Activated CD8-positive, alpha-beta T cell treated with anti-CD3 and anti-CD28 coated beads for 36 hours (primary cell): ENCODE data around the gene SCAF1. TPM values are rescaled to one million over a fixed set of nuclear protein-coding genes. Genes with fewer than 3 reads are reported as not detected.

Source experiments
- ATAC-seq: fragments of 200-7000 bp; cut with Tn5 transposase; one replicate; pipeline ENCODE4 v1.10.0; 2021; ENCODE audit warnings: mild to moderate bottlenecking, moderate library complexity
- CTCF ChIA-PET: fragments of 350-600 bp; sonication (Branson Sonifier 250); formaldehyde crosslinking; loops from one replicate; lab custom pipeline; 2021; ENCODE audit warnings: antibody characterized with exemption; lab: Charles Lee
- POLR2A ChIA-PET: fragments of 350-600 bp; sonication (Branson Sonifier 250); formaldehyde crosslinking; loops from one replicate; lab custom pipeline; 2021; ENCODE audit warnings: antibody characterized with exemption; lab: Charles Lee
- DNase-seq: peaks from one replicate; pipeline ENCODE4 v3.0.0-alpha.2; 2020
- H3K27ac Mint-ChIP-seq: one replicate; pipeline ENCODE4 v1.8.0; 2021; ENCODE audit warnings: mild to moderate bottlenecking, mixed read lengths
- H3K27me3 Mint-ChIP-seq: one replicate; pipeline ENCODE4 v1.8.0; 2021; ENCODE audit warnings: mixed read lengths
- H3K36me3 Mint-ChIP-seq: one replicate; pipeline ENCODE4 v1.8.0; 2021; ENCODE audit warnings: low read depth, mixed read lengths
- H3K4me1 Mint-ChIP-seq: one replicate; pipeline ENCODE4 v1.8.0; 2021; ENCODE audit warnings: low read depth, mixed read lengths
- H3K4me3 Mint-ChIP-seq: one replicate; pipeline ENCODE4 v1.8.0; 2021; ENCODE audit warnings: mild to moderate bottlenecking, moderate library complexity, mixed read lengths
- H3K9me3 Mint-ChIP-seq: one replicate; pipeline ENCODE4 v1.8.0; 2021; ENCODE audit warnings: mixed read lengths
- CTCF ChIP-seq: fragments of 200-600 bp; IDR thresholded peaks from one replicate; pipeline ENCODE4 v1.8.0; 2022; ENCODE audit warnings: antibody characterized with exemption, mild to moderate bottlenecking
- intact Hi-C: fragments of 100-400 bp; cut with micrococcal nuclease; formaldehyde crosslinking; loops from one replicate; pipeline ENCODE4 v1.10.0; 2022
- total RNA-seq, 2 experiments: library from RNA; stranded (reverse); gene quantifications; one replicate each; pipeline ENCODE4 v1.2.3, GENCODE V29; 2021

SCAF1 gene
- total RNA-seq, 2 experiments from 2014 or later = 54.5 to 57.2 TPM

GRCh38 chr19:49669516-49669915 lies 27.5 kb downstream of the SCAF1 start:
- peaks cover 14% of the 10 kb centered on the region for H3K36me3 Mint-ChIP-seq
- no peak for ATAC-seq
- DNase-seq = peak; percentile 15
- ChIA-PET CTCF (no interaction called here), POLR2A (interaction anchor here (1.2 to 6.7 kb wide), 2 partner anchors 7 to 18 kb away, joined by 3 to 47 read pairs; partner anchors contain the start of gene PRMT1)
- H3K27me3 Mint-ChIP-seq = no peaks in the 10 kb centered on the region
- TF ChIP-seq CTCF = no peak
- no peak overlapping the region for H3K27ac Mint-ChIP-seq
- H3K9me3 Mint-ChIP-seq = no peaks in the 10 kb centered on the region
- no peak overlapping the region for H3K4me3 Mint-ChIP-seq
- intact Hi-C loops = no loop called here
- H3K4me1 Mint-ChIP-seq = peaks cover 18% of the 10 kb centered on the region

- ATAC-seq = no peak
- peak; percentile 90 for TF ChIP-seq CTCF
- no peak overlapping the region for H3K4me3 Mint-ChIP-seq
- no peaks in the 10 kb centered on the region for H3K9me3 Mint-ChIP-seq
- POLR2A ChIA-PET = interaction anchor here (1.6 kb wide), 1 partner anchor 22 kb away, joined by 4 read pairs; no protein-coding TSS in a partner anchor
- CTCF ChIA-PET = interaction anchor here (0.8 to 3.4 kb wide), 30 partner anchors 8 to 306 kb away, joined by 3 to 33 read pairs (median 4); partner anchors contain the start of genes ADM5, RCN3, RRAS and SCAF1
- H3K4me1 Mint-ChIP-seq = peaks cover 16% of the 10 kb centered on the region
- H3K27me3 Mint-ChIP-seq = no peaks in the 10 kb centered on the region
- H3K27ac Mint-ChIP-seq = no peak overlapping the region
- DNase-seq = peak; percentile 83
- peaks cover 15% of the 10 kb centered on the region for H3K36me3 Mint-ChIP-seq
- intact Hi-C loops = no loop called here
Observed at GRCh38 chr19:49672131-49672919, 30.3 kb downstream of the SCAF1 start.

GRCh38 chr19:49676136-49676783 lies 34.3 kb downstream of the SCAF1 start:
- peak; percentile 53 for DNase-seq
- Mint-ChIP-seq H3K9me3 (no peaks in the 10 kb centered on the region), H3K36me3 (peaks cover 18% of the 10 kb centered on the region), H3K4me1 (peaks cover 30% of the 10 kb centered on the region), H3K4me3 (peak overlapping the region; percentile 98), H3K27ac (peak overlapping the region; percentile 98), H3K27me3 (no peaks in the 10 kb centered on the region)
- ChIA-PET CTCF (interaction anchor here (0.7 to 3.2 kb wide), 15 partner anchors 9 to 177 kb away, joined by 3 to 13 read pairs (median 4); partner anchors contain the start of genes BCL2L12, IRF3, NOSIP and RRAS), POLR2A (interaction anchor here (0.6 to 5.0 kb wide), 12 partner anchors 10 to 252 kb away, joined by 3 to 47 read pairs (median 6); partner anchors contain the start of genes AKT1S1, BCL2L12, IRF3 and NOSIP)
- ATAC-seq = peak; percentile 18
- no peak for TF ChIP-seq CTCF
- intact Hi-C loops = loop anchor here (5.0 kb wide), 2 partner anchors 34 to 84 kb away; partner anchors contain the start of genes PRR12, RRAS and SCAF1

- DNase-seq (peak; percentile 100), ATAC-seq (peak; percentile 76)
- H3K27ac Mint-ChIP-seq = peak overlapping the region; percentile 98
- H3K36me3 Mint-ChIP-seq = peaks cover 20% of the 10 kb centered on the region
- H3K4me3 Mint-ChIP-seq = peak overlapping the region; percentile 98
- peaks cover 30% of the 10 kb centered on the region for H3K4me1 Mint-ChIP-seq
- ChIA-PET POLR2A (interaction anchor here (0.6 to 5.0 kb wide), 13 partner anchors 10 to 315 kb away, joined by 3 to 47 read pairs (median 7); partner anchors contain the start of genes ADM5, AKT1S1, BCL2L12 and CPT1C), CTCF (interaction anchor here (0.7 to 3.2 kb wide), 13 partner anchors 9 to 177 kb away, joined by 3 to 13 read pairs (median 5); partner anchors contain the start of genes BCL2L12, IRF3, NOSIP and RRAS)
- no peak for TF ChIP-seq CTCF
- no peaks in the 10 kb centered on the region for H3K27me3 Mint-ChIP-seq
- intact Hi-C loops = loop anchor here (5.0 kb wide), 2 partner anchors 35 to 85 kb away; partner anchors contain the start of genes PRR12, RRAS and SCAF1
- H3K9me3 Mint-ChIP-seq = no peaks in the 10 kb centered on the region
Observed at GRCh38 chr19:49676784-49677230, 34.8 kb downstream of the SCAF1 start.
